Measurements from ENCODE around the gene MRPL41.
"Not testable (repeated sequence)": the region's sequence is repeated elsewhere in the genome, so short reads cannot be mapped to it uniquely, and the experiment has no call there.

Gene MRPL41

DNA sequence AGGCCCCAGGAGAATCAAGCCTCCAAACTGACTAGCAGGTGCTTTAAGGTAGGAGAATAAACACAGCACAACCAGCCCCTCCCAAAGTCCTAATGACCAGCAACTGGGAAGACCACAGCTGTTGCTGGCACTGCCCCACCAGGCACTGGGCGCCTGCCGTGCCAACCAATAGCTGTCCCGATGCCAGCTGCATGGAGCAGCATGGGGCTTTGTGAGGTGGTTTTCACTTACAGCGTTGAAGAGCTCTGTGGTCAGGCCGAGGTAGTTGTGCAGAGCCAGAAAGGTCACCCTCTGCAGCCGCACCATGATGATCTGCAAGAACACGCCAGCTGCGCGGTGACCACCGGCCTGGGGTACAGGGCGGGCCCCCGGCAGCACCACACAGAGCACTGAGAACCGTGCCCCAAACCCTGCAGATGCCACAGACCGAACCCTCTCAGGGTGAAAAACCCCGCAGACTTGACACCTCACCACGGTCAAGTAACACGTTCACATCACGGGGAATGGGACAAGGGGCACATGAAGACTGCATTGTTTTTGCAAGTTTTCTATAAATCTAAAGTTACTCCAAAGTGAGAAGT is 30.2 kb upstream of the MRPL41 start:
- DNase-seq (ENCODE audit: low read depth, low spot score), result no peak

DNA sequence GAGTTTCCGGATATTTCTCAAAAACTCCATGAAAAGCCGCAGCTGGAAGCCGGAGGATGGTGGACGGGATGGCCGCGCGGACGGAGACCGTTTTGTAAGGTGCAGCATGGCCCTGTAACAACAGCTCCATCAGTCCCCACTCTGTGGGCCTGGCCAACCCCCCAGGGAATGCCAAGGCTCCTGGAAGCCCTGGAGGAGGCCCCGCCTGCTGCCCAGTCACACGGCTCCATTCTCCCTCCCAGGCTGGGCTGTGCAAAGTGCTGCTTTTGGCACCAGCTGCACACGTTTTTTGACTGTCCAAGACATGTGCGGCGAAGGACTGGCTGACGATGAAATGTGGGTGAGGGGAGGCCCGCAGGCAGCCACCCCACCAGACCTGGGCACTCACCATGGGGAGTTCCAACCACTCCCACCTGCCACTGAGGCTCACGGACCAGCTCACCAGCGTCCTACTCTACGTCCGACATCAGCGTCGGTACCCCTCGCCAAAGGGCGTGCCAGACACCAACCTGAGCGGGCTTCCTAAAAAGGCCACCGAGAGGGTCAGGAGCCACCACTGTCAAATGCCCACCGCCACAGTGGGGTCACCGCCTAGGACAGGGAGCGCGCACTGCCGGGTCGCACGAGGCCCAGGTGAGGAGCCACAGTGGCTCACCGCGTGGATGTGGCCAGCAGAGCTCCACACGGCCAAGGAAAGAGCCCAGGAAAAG is 28.8 kb upstream of the MRPL41 start:
- no peak for DNase-seq (ENCODE audit: low read depth, low spot score)

DNA sequence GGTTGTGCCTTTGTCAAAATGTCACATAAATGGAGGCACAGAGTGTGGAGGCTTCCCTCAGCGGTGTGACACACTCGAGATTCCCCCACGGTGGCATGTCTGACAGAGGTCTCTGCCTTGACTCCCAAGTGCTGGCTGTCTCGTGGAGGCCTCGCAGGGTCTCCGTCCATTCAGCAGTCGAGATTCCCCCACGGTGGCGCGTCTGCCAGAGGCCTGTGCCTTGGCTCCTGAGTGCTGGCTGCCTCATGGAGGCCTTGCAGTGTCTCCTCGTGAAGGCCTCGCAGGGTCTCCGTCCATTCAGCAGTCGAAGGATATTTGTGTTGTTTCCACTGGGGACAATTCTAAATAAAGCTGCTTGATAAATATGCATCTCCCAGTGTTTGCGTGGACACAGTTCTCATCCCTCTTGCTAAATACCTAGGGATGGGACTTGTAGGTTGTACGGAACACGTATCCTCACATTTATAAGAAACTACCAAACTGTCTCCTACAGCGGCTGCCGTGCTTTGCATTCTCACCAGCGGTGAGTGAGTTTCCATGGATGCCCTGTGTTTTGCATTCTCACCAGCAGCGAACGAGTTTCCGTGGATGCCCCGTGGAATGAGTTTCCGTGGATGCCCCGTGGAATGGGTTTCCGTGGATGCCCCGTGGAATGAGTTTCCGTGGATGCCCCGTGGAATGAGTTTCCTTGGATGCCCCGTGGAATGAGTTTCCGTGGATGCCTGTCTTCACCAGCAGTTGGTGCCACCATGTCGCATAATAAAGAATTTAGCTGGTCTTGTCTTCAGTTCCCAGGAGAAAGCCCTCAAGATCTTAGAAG is 27.3 kb upstream of the MRPL41 start:
- DNase-seq (ENCODE audit: low read depth, low spot score), result no peak

DNA sequence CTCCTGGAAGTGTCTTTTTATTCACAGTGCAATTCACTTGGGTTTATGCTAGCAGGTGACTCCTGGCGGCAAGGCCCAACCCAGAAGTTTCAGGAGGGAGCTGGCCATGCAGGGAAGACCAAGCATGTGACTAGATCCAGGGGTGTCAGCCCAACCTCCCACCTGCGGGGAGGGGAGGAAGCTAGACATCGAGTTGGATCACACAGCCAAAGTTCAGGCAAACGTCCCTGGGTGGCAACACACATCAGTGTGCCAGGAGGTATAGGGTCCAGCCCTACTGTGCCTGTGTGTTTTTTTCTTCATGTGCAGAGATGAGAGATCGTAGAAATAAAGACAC is 26.7 kb upstream of the MRPL41 start:
- no peak for DNase-seq (ENCODE audit: low read depth, low spot score)

DNA sequence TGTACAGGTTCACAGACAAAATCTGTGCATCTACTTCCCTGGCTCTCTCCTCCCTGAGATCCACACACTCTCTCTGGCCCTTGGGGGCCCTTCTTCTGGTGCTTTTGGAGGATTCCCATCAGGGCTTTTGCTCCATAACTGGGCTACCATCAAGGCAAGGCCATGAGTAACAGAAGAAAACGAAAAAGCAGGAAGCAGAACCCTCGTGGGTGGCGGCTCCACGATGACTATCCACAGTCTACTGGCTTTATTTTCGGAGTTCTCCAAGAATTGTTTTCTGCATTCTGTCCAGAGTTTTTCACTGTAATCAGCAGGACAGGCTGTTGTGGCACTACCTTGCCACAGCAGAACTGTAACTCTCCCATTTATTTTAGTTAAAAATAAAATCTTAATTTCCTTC is 21.3 kb upstream of the MRPL41 start:
- DNase-seq (ENCODE audit: low read depth, low spot score), result no peak

DNA sequence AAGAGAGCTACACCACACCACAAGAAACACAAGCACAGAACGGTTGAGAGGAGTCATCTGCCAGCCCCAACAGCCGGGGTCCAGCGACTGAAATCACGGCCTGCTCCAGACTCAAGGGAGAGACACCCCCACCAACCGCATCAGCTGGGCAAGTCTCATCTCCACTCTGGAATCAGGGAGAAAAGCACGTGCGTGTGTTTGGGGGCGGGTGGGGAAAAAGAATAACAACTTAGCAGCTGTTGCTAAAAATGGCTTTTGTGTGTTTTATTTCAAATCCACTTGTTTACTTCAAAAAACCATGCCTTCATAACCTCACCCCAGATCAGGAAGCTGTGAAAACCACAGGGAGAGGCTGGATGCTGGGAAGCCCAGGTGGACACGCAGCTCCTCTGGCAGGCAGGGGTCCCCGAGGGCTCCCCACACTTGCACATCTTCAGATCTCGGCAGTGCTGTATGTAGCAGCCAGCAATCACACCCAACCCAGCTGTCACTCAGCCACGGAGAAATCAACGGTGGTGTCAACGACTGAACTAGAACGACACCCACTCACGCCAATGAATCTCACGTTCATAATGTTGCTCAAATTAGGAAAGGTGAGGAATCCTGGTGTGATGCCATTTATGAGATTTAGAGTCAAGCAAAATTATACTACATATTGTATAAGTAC is 20.4 kb upstream of the MRPL41 start:
- DNase-seq (ENCODE audit: low read depth, low spot score), result no peak

DNA sequence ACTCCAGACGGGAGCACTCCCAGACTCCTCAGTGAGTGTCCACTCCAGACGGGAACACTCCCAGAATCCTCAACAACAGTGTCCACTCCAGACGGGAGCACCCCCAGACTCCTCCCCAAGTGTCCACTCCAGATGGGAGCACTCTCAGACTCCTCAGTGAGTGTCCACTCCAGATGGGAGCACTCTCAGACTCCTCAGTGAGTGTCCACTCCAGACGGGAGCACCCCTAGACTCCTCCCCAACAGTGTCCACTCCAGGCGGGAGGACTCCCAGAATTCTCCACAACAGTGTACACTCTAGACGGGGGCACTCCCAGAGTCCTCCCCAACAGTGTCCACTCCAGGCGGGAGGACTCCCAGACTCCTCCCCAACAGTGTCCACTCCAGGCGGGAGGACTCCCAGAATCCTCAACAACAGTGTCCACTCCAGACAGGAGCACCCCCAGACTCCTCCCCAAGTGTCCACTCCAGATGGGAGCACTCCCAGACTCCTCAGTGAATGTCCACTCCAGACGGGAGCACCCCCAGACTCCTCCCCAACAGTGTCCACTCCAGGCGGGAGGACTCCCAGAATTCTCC is 18.7 kb upstream of the MRPL41 start:
- not testable (repeated sequence) for DNase-seq (ENCODE audit: low read depth, low spot score)

DNA sequence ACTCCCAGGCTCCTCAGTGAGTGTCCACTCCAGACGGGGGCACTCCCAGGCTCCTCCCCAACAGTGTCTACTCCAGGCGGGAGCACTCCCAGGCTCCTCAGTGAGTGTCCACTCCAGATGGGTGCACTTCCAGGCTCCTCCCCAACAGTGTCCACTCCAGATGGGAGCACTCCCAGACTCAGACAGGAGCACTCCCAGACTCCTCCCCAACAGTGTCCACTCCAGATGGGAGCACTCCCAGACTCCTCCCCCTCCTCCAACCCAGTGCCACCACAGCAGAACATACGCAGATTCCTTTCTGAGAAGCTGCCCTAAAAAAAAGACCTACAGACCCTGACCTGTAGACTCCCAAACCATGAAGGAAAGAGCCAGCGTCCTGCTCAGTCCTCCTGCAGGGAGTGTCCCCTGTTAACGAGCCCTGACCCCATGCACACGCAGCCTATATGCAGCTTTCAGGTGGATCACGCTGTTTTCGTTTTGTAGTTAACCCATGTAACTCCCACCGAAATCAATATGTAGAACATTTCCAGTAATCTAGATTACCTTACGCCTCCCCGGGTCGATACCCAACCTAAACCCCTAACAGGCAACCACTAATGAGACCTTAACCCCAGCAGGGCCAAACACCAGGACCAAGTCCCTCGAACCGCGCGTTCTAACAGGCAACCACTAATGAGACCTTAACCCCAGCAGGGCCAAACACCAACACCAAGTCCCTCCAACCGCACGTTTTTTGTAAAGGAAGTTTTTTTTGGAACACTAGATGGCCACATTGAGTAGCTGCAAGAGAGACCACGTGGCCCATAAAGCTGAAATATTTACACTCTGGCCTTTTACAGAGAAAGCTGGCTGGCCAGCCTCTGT is 17.2 kb upstream of the MRPL41 start:
- DNase-seq (ENCODE audit: low read depth, low spot score), result no peak

DNA sequence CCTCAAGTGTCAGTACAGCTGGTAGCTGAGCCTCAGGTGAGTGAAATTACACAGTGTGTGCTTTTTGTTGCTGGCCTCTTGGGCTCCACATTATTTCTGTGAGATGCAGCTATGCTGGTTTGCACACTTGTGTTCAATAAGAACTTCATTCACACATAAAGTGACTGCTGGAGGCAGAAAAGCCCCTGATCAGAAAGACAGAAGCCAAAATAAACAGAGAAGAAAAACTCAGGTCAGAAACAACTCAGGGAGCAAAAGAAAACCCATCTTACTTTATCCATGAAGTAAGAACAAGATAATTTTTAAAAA is 16.6 kb upstream of the MRPL41 start:
- DNase-seq (ENCODE audit: low read depth, low spot score), result no peak

DNA sequence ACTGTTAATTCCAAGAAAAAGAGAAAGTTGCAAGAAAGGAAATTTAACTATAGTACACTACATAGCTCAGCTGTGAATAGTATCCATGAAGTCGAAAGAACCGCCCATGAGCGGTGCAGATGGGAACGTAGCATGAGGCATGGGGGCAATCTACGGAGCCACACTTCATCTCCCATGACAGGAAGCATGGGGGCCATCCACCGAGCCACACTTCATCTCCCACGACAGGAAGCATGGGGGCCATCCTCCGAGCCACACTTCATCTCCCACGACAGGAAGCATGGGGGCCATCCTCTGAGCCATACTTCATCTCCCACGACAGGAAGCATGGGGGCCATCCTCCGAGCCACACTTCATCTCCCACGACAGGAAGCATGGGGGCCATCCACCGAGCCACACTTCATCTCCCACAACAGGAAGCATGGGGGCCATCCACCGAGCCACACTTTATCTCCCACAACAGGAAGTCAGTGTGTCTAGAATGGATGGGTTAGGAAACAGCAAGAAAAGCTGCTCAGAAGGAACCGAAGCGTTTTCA is 15.0 kb upstream of the MRPL41 start:
- not testable (repeated sequence) for DNase-seq (ENCODE audit: low read depth, low spot score)

DNA sequence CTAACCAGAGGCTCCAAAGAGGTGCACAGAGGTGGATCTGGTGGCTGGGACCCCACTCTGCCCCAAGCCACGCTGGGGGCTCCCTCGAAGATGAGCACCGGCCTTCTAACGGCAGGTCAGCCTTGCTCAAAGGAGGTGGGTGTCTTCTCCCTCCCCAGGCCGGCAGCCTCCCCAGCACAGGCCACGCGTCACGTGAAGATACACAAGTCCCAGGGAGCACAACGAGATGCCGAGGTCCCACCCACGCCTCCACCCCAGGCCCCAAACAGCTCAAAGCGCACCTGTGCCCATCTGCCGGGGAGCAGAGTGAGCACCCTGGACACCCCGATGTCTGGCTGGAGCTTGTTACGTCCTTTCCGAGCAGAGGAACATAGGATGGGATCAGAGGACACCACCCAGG is 13.6 kb upstream of the MRPL41 start:
- no peak for DNase-seq (ENCODE audit: low read depth, low spot score)

DNA sequence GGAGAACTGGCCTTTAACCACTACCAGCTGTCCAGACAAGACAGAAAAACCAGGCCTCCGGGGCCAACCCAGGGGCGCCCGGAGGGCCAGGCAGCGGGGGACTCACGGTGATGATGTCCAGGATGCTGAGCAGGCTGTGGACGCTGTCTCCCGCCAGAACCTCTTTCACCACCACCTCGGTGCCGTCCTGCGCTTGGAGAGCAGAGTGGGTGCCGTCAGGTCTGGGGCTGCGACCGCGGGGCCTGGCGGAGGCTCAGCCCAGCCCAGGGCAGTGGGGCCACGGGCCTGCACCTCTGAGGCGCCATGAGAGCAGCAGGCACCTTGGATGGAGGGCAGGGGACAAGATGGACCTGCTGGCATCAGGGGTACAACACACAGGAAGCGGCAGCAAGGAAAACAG is 11.1 kb upstream of the MRPL41 start:
- DNase-seq (ENCODE audit: low read depth, low spot score), result no peak

DNA sequence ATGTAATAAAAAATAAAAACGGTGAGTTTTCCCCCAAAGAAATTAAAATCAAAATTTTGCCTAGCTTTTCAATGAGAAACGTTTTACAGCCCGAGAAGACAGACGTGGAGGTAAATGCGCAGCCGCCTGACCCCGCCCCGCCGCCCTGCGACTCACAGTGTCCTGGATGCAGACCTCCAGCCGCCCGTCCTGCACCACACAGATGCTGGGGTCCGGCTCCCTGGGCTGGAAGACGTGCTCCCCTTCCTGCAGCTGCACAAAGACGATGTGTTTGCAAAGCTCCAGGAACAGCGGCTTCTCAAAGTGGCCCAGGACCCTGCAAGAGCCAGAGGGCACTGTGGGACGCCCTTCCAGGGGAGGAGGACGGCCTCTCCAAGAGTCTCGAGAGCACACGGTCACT is 9.2 kb upstream of the MRPL41 start:
- no peak for DNase-seq (ENCODE audit: low read depth, low spot score)

DNA sequence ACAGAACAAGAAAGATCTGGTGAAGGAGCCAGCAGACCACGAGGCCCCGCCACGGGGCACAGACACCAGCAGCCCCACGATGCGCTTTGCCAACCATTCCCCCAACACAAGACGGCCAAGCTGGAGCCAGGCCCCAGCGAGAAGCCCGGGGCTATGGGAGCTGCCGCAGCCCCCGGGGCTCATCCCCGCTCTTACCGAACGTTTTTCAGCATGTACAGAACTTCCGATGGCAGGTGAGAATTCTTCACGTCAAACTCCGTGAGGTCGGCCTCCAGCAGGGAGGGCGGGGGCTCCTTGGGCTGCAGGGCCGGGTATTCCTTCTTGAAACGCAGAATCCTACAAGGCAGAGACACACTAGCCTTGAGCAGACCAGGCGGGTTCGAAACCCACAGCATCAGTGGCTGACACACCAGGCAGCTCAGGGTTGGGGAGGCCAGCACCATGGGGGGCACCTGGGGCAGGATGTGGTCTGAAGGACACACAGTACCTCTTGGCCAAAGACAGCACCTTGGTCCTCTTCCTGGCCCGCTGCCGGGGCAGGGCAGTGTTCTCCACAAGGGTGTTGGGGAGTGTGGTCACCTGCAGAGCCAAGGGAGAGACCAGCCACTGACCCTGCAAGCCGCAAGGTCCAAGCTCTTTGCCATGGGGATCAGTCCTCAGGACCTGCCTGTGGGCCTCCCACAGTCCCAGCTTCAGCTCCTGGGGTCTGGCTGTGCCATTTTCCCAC is 8.3 kb upstream of the MRPL41 start:
- no peak for DNase-seq (ENCODE audit: low read depth, low spot score)

DNA sequence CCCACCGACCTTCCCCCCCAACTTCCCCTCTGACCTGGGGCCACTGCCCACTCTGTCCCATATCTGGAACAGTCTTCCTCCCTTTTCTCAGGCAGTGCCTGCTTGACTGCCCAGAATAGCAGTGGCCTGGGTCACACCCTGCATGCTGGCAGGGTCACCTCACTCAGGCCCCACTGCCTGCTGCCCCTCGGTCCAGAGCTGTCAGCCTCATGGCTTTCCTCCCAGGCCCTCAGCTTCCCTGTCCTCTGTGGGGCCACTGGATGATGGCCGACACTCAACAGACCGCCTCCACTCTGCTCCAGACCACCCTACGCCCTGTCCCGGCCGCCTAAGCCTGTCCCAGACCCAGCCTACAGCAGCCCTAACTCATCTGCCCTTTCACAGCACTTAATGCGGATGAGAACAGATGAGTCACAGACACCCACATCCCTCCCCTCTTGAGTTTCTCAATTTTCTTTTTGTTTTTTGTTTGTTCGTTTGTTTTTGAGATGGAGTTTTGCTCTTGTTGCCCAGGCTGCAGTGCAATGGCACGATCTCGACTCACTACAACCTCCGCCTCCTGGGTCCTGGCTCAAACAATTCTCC is 7.4 kb upstream of the MRPL41 start:
- DNase-seq (ENCODE audit: low read depth, low spot score), result no peak

DNA sequence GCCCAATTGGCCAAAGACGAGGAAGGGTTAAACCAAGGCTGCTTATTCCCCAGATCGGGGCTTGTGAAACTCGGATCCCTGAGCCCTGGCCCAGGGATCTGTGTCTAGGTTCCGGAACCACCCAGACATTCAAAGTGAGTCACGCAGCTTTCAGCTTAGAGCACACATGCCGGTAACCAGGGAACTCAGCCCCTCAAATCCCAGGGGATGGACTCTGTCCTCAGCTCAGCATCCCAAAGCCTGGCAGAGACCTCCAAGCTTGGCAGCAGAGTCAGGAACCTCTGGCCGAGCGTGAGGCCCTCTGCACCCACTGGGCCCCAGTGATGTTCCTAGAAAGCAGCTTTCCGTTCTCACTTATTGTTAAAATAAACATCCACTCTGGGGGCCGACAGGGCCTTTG is 6.6 kb upstream of the MRPL41 start:
- no peak for DNase-seq (ENCODE audit: low read depth, low spot score)

DNA sequence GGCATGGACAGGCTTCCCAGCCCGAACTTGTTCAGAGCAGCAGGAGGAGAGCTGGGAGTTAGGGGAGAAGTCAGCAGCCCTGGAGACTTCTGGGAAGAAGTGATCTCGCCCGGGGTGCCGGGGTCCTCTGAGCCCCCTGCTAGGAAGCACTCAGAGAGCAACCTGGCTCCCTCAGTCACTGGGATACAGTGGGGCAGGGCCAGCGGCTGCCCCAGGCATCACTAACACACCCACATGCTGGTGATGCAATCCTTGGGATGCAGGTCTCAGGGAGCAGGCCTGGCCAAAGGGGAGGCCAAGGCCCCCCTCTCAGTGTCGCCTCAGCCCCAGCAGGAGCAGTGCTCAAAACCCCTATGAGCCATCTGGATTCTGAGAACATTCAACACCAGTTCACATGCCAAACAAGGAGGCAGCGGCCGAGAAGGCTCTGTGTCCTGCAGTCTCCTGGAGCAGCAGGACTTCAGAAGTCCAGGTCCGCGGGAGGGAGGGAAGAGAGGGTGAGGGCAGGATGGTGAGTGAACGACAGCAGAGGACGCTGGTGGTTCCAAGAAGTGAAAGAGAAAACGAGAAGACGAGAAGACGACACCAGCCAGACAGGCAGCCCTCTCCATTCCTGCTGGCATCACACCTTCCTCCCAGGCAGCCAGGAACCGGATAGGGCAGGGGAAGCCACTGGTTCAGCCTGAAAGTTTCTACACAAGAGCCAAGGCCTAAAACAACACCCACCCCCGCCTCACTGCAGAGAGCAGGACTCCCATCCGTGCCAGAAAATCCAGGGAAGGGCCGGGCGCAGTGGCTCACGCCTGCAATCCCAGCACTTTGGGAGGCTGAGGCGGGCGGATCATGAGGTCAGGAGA is 3.8 kb upstream of the MRPL41 start:
- DNase-seq (ENCODE audit: low read depth, low spot score), result no peak

DNA sequence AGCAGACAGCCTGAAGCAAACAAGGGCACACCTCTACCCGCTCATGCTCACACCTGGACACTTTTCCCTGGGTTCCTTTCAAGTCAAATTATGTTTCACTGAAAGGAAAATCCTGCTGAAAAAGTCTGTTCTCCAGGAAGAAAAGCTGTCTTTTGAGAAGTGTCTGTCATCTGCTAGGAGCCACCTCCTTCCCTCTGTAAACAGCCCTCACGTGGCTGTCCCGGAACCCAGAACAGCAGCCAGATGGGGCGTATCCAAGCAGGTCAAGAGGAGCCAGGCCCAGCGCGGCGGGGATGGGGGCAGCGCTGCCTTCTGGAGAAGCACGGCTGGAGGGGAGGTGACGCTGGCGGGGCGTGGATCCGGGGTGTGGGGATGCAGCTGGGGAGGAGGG is 1.5 kb upstream of the MRPL41 start, which contains the start of gene PNPLA7:
PNPLA7 (minus strand) TSS at position 172 of the 391 bp plus-strand sequence. CDS start 205 bp downstream, outside the sequence.
- peak; percentile 14 for DNase-seq (ENCODE audit: low read depth, low spot score)

DNA sequence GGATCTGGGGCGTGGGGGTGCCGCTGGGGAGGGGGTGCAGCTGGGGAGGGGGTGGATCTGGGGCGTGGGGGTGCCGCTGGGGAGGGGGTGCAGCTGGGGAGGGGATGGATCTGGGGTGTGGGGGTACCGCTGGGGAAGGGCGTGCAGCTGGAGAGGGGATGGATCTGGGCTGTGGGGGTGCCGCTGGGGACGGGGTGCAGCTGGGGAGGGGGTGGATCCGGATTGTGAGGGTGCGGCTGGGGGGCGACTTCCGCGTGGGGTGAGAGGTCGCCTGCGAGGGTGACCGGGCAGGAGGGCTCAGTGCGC is 768 bp upstream of the MRPL41 start:
- DNase-seq (ENCODE audit: low read depth, low spot score), result not testable (repeated sequence)
